NCI-H526 treated with DMSO at 0.1 percent for 48 hours (cell line): ENCODE measurements around the gene PVALEF.
"Not testable (repeated sequence)": the region's sequence is repeated elsewhere in the genome, so short reads cannot be mapped to it uniquely, and the experiment has no call there.

Experiments
- DNase-seq: peaks from one replicate; lab custom pipeline; 2025; lab: John Stamatoyannopoulos, UW

Gene PVALEF

GRCh38 chr17:81221371-81221841 is 56.1 kb downstream of the PVALEF start:
- DNase-seq, result no peak

- no peak for DNase-seq
Observed at GRCh38 chr17:81221842-81222619, 56.7 kb downstream of the PVALEF start.

- DNase-seq, result no peak
Observed at GRCh38 chr17:81222620-81222905, 57.3 kb downstream of the PVALEF start.

GRCh38 chr17:81222906-81223761 is 57.8 kb downstream of the PVALEF start, which contains the start of gene CEP131:
Gene CEP131, minus strand, starts transcription at chr17:81222965. Its CDS starts 2,909 bp downstream, at chr17:81220056.
- DNase-seq, result peak; percentile 94

GRCh38 chr17:81223762-81224130 is 58.4 kb downstream of the PVALEF start:
- no peak for DNase-seq

GRCh38 chr17:81227630-81228029 is 62.3 kb downstream of the PVALEF start:
- not testable (repeated sequence) for DNase-seq

GRCh38 chr17:81228420-81228819 is 63.1 kb downstream of the PVALEF start:
- DNase-seq, result no peak

GRCh38 chr17:81228834-81229665 is 63.7 kb downstream of the PVALEF start:
- no peak for DNase-seq

GRCh38 chr17:81229666-81229920 is 64.3 kb downstream of the PVALEF start:
- DNase-seq, result no peak

GRCh38 chr17:81230043-81230820 is 64.9 kb downstream of the PVALEF start:
- no peak for DNase-seq

GRCh38 chr17:81231121-81231645 is 65.9 kb downstream of the PVALEF start:
- no peak for DNase-seq

GRCh38 chr17:81231766-81232581 is 66.7 kb downstream of the PVALEF start:
- no peak for DNase-seq
